Endothelial cell of umbilical vein (primary cell): Measurements from ENCODE around the gene TSNAX. TPM values are rescaled to one million over a fixed set of nuclear protein-coding genes. Genes with fewer than 3 reads are reported as not detected.

Source experiments
- BruUV-seq: library from RNA; stranded (reverse); fragments of 400-500 nt; replicated peaks from 2 replicates; lab custom pipeline; 2021; lab: Mats Ljungman, UMichigan
- CTCF ChIA-PET: fragments of 300-600, 350-600 bp; sonication (Branson Sonifier 250); formaldehyde crosslinking; loops from one replicate; lab custom pipeline; 2021; ENCODE audit warnings: antibody characterized with exemption, inconsistent platforms; lab: Charles Lee
- POLR2A ChIA-PET: fragments of 300-600, 350-600 bp; sonication (Branson Sonifier 250); formaldehyde crosslinking; loops from one replicate; lab custom pipeline; 2021; ENCODE audit warnings: antibody characterized with exemption, inconsistent platforms; lab: Charles Lee
- DNase-seq: peaks from one replicate; pipeline ENCODE4 v3.0.0-alpha.2; 2011; ENCODE audit warnings: low read depth, low spot score
- FAIRE-seq: peaks from 2 replicates; lab custom pipeline; 2011; peaks lifted over from hg19 to GRCh38; lab: Jason Lieb, UNC
- H2AFZ ChIP-seq: 2 replicates; pipeline ENCODE4 v1.6.0; 2012; ENCODE audit warnings: low read depth, low read length, control low read depth, inconsistent platforms
- H3K27ac ChIP-seq: 2 replicates; pipeline ENCODE4 v1.5.1; 2011; ENCODE audit warnings: low read depth, mild to moderate bottlenecking, control low read depth, low read length, moderate library complexity; ENCODE audit not compliant: insufficient read depth
- H3K27me3 ChIP-seq, 2 experiments: 2 replicates each; pipeline versions ENCODE4 v1.6.0 to v1.6.1; 2011; ENCODE audit warnings: low read length in 2 of 2, mixed read lengths in 1 of 2; ENCODE audit not compliant: control insufficient read depth in 2 of 2, insufficient read depth in 2 of 2
- H3K36me3 ChIP-seq, 2 experiments: 2 replicates in 1 of 2; 3 replicates in 1 of 2; pipeline ENCODE4 v1.5.1; 2011; ENCODE audit warnings: low read length in 2 of 2, mild to moderate bottlenecking in 1 of 2, moderate library complexity in 1 of 2; ENCODE audit not compliant: control insufficient read depth in 2 of 2, insufficient read depth in 2 of 2; ENCODE audit errors: extremely low read depth in 1 of 2
- H3K4me1 ChIP-seq: 3 replicates; pipeline ENCODE4 v1.5.1; 2011; ENCODE audit warnings: mild to moderate bottlenecking, low read length; ENCODE audit not compliant: control insufficient read depth, insufficient read depth; ENCODE audit errors: extremely low read depth
- H3K4me2 ChIP-seq: 2 replicates; pipeline ENCODE4 v1.6.1; 2011; ENCODE audit warnings: low read length, control low read depth, mixed read lengths; ENCODE audit not compliant: insufficient read depth
- H3K4me3 ChIP-seq, 3 experiments: fragments of 200-600 bp in 1 of 3; sonication (generic), shearing (Covaris generic) in 1 of 3; replicated peaks in 1 of 3; 2 replicates each; pipeline ENCODE4 v1.5.1; 2011 to 2016; ENCODE audit warnings: control low read depth in 3 of 3, low read length in 3 of 3, mild to moderate bottlenecking in 2 of 3, inconsistent platforms in 1 of 3, low read depth in 1 of 3, moderate library complexity in 1 of 3; ENCODE audit not compliant: insufficient read depth in 1 of 3
- H3K79me2 ChIP-seq: 2 replicates; pipeline ENCODE4 v1.6.0; 2012; ENCODE audit warnings: low read length, inconsistent platforms; ENCODE audit not compliant: control insufficient read depth, insufficient read depth
- H3K9ac ChIP-seq: replicated peaks from 2 replicates; pipeline ENCODE3; 2011; ENCODE audit warnings: low read length, control low read depth; ENCODE audit not compliant: insufficient read depth; ENCODE audit errors: extremely low read depth
- H3K9me1 ChIP-seq: replicated peaks from 3 replicates; pipeline ENCODE4 v1.6.0; 2011; ENCODE audit warnings: mild to moderate bottlenecking, low read length; ENCODE audit not compliant: control insufficient read depth, insufficient read depth; ENCODE audit errors: extremely low read depth
- H3K9me3 ChIP-seq: replicated peaks from 2 replicates; pipeline ENCODE4 v1.5.1; 2012; ENCODE audit warnings: low read length, inconsistent platforms; ENCODE audit not compliant: control insufficient read depth, insufficient read depth
- H4K20me1 ChIP-seq: replicated peaks from 2 replicates; pipeline ENCODE3; 2011; ENCODE audit warnings: mild to moderate bottlenecking, low read length; ENCODE audit not compliant: control insufficient read depth, insufficient read depth; ENCODE audit errors: extremely low read depth
- CTCF ChIP-seq, 2 donors: IDR thresholded peaks; 1 replicate in 1 of 2; 2 replicates in 1 of 2; pipeline ENCODE4 v1.5.1; 2011; ENCODE audit warnings: low read length in 2 of 2, mild to moderate bottlenecking in 2 of 2, moderate library complexity in 2 of 2, control low read depth in 1 of 2, inconsistent platforms in 1 of 2, low read depth in 1 of 2; ENCODE audit not compliant: insufficient read depth in 1 of 2; ENCODE audit errors: extremely low read depth in 1 of 2
- EZH2 ChIP-seq: IDR thresholded peaks from 2 replicates; pipeline ENCODE4 v1.6.1; 2012; ENCODE audit warnings: borderline replicate concordance, low read depth, mild to moderate bottlenecking, moderate library complexity, low read length, inconsistent platforms; ENCODE audit not compliant: severe bottlenecking
- FOS ChIP-seq: IDR thresholded peaks from 2 replicates; pipeline ENCODE4 v1.6.1; 2011; ENCODE audit warnings: mild to moderate bottlenecking, low read length, moderate library complexity, borderline replicate concordance; ENCODE audit not compliant: insufficient read depth
- GATA2 ChIP-seq: IDR thresholded peaks from 2 replicates; pipeline ENCODE4 v1.7.0; 2011; ENCODE audit warnings: low read depth, mild to moderate bottlenecking, moderate library complexity, mixed read lengths, low read length; ENCODE audit not compliant: insufficient read length, insufficient read depth
- JUN ChIP-seq: IDR thresholded peaks from 2 replicates; pipeline ENCODE4 v1.6.1; 2011; ENCODE audit warnings: borderline replicate concordance, low read depth; ENCODE audit not compliant: insufficient read length, insufficient read depth
- MAX ChIP-seq: IDR thresholded peaks from 2 replicates; pipeline ENCODE4 v1.6.1; 2011; ENCODE audit not compliant: insufficient read depth, insufficient read length
- MYC ChIP-seq: IDR thresholded peaks from one replicate; pipeline ENCODE4 v1.6.1; 2011; ENCODE audit warnings: mild to moderate bottlenecking, low read depth, low read length
- POLR2A ChIP-seq: IDR thresholded peaks from 2 replicates; pipeline ENCODE4 v1.6.1; 2012; ENCODE audit warnings: low read depth, mild to moderate bottlenecking, control low read depth, low read length
- POLR2AphosphoS5 ChIP-seq: IDR thresholded peaks from 2 replicates; pipeline ENCODE4 v1.6.1; 2012; ENCODE audit warnings: low read depth, mild to moderate bottlenecking, control low read depth, low read length, moderate library complexity; ENCODE audit not compliant: insufficient read depth
- dilution Hi-C: fragments of 300-500 bp; cut with MboI; formaldehyde crosslinking; loops from one replicate; pipeline ENCODE4 v1.15.0; 2019; ENCODE audit warnings: low sequenced_read_pairs; ENCODE audit not compliant: extremely low pct_ligation_motif_present
- intact Hi-C: fragments of 100-400 bp; cut with micrococcal nuclease; formaldehyde crosslinking; loops from one replicate; pipeline ENCODE4 v1.10.0; 2022
- polyA plus RNA-seq, 4 experiments: library from polyadenylated mRNA; depleted of rRNA in 3 of 4; stranded (reverse) in 3 of 4; unstranded in 1 of 4; fragments of >200 nt; gene quantifications; 2 replicates each; pipeline versions ENCODE4 v1.2.1 to v1.2.3, GENCODE V29; 2011 to 2012; ENCODE audit warnings: missing spikeins in 1 of 4
- total RNA-seq: library from RNA; stranded (reverse); gene quantifications from 2 replicates; pipeline ENCODE4 v1.2.3, GENCODE V29; 2021

TSNAX gene
- total and polyA plus RNA-seq, 2 donors (not counting 3 experiments of a cell fraction or from before 2014, with no cell fraction given) = 6.3 to 26.3 TPM

GRCh38 chr1:231540847-231541246 lies 12.4 kb downstream of the TSNAX start:
- FAIRE-seq = no peak

More at GRCh38 chr1:231540847-231541246, 12.4 kb downstream of the TSNAX start:
- H3K27me3 ChIP-seq = no peaks in the 10 kb centered on the region
- BruUV-seq = no TSS peak
- no peaks in the 10 kb centered on the region for H3K9me1 ChIP-seq
- H2AFZ ChIP-seq = no peak overlapping the region
- intact Hi-C loops = no loop called here
- peaks cover 25% of the 10 kb centered on the region for H3K4me1 ChIP-seq
- no peak overlapping the region for H3K9ac ChIP-seq
- no peak overlapping the region for H3K4me3 ChIP-seq
- H3K9me3 ChIP-seq = peaks cover 2% of the 10 kb centered on the region
- H3K27ac ChIP-seq = no peak overlapping the region
- TF ChIP-seq POLR2A (no peak), MAX (no peak), GATA2 (no peak), POLR2AphosphoS5 (no peak), FOS (no peak), CTCF (IDR thresholded peaks at IDR 0.05; ENCODE audit: extremely low read depth in 1 of 2, insufficient read depth in 1 of 2, low read depth in 1 of 2, low read length in 2 of 2) (no peak), MYC (no peak), EZH2 (no peak), JUN (no peak)
- peaks cover 0 to 7% of the 10 kb centered on the region in 2 experiments for H3K36me3 ChIP-seq
- H4K20me1 ChIP-seq = no peaks in the 10 kb centered on the region
- ChIA-PET POLR2A (no interaction called here), CTCF (interaction anchor here (1.0 kb wide), 1 partner anchor 17 kb away, joined by 3 read pairs; no protein-coding TSS in a partner anchor)
- dilution Hi-C loops = no loop called here
- no peak overlapping the region for H3K4me2 ChIP-seq
- DNase-seq = no peak
- H3K79me2 ChIP-seq = peaks cover 2% of the 10 kb centered on the region
